AG08395 (cell line): ENCODE measurements around the gene CTXN1.
"Not testable (repeated sequence)": the region's sequence is repeated elsewhere in the genome, so short reads cannot be mapped to it uniquely, and the experiment has no call there.

ENCODE experiments used
- DNase-seq: peaks from one replicate; pipeline ENCODE4 v3.0.0; 2012; ENCODE audit warnings: mixed read lengths, low spot score

The CTXN1 gene

GRCh38 chr19:7925171-7925851 lies 624 bp downstream of the CTXN1 start:
- DNase-seq, result peak; percentile 82

- no peak for DNase-seq
These were observed 1.2 kb downstream of the CTXN1 start for GRCh38 chr19:7924651-7925170.

- DNase-seq, result no peak
These were observed 1.7 kb downstream of the CTXN1 start for GRCh38 chr19:7924241-7924640.

GRCh38 chr19:7923295-7924191 lies 2.4 kb downstream of the CTXN1 start:
- no peak for DNase-seq

- DNase-seq, result no peak
These were observed 3.1 kb downstream of the CTXN1 start for GRCh38 chr19:7922836-7923195.

GRCh38 chr19:7921967-7922835 lies 3.7 kb downstream of the CTXN1 start:
- no peak for DNase-seq

GRCh38 chr19:7921302-7921966 lies 4.5 kb downstream of the CTXN1 start:
- DNase-seq, result no peak

GRCh38 chr19:7920519-7921301 lies 5.2 kb downstream of the CTXN1 start:
- peak; percentile 98 for DNase-seq

GRCh38 chr19:7919610-7920518 lies 6.1 kb downstream of the CTXN1 start, which contains the start of gene SNAPC2:
Gene SNAPC2 (plus strand): TSS chr19:7920338. CDS start chr19:7920367, 29 bp downstream.
- peak; percentile 94 for DNase-seq

- DNase-seq, result no peak
These were observed 7.1 kb downstream of the CTXN1 start for GRCh38 chr19:7918615-7919421.

GRCh38 chr19:7918062-7918614 lies 7.8 kb downstream of the CTXN1 start:
- DNase-seq, result not testable (repeated sequence)

- peak; percentile 70 for DNase-seq
These were observed 8.5 kb downstream of the CTXN1 start for GRCh38 chr19:7917267-7918061.

- DNase-seq, result no peak
These were observed 9.0 kb downstream of the CTXN1 start for GRCh38 chr19:7916955-7917266.

GRCh38 chr19:7916103-7916954 lies 9.6 kb downstream of the CTXN1 start:
- DNase-seq, result peak; percentile 15

- DNase-seq, result no peak
These were observed 10.5 kb downstream of the CTXN1 start for GRCh38 chr19:7915250-7916102.

GRCh38 chr19:7914598-7915045 lies 11.3 kb downstream of the CTXN1 start, which contains the start of gene TGFBR3L:
Gene TGFBR3L (plus strand): TSS chr19:7914830.
- DNase-seq, result no peak
